ENCODE data around the gene GPM6B. TPM values are rescaled to one million over a fixed set of nuclear protein-coding genes. Genes with fewer than 3 reads are reported as not detected.

GPM6B gene
- total and polyA plus RNA-seq, 3 donors from 2014 or later = 5.4 to 10.2 (median 8.5) TPM

DNA sequence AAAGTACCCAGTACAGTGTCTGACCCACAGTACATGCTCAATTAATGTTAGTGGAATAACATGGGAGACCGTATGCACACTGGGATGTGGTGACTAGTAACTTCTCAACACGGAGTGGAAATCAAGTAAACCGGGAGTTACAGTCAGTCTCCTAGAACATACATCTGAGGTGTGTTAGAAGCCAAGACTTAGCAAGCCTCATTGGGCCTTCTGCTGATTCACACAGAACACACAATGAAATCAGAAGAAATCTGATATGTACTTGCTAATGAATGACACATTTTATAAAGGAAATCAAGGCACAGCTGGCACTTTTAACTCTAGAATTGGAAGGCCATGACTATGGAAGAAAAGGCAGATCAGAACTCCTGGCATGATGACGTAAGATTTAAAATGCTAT, 95.5 kb downstream of the GPM6B start:
- intact Hi-C loops (cut with DNase I; ENCODE audit: low total_unique reads) = no loop called here
- Histone ChIP-seq H3K27ac (no peak overlapping the region), H3K27me3 (no peaks in the 10 kb centered on the region), H3K36me3 (ENCODE audit: low read depth, missing control alignments) (no peaks in the 10 kb centered on the region), H3K9me3 (no peaks in the 10 kb centered on the region), H3K4me1 (no peaks in the 10 kb centered on the region), H3K4me3 (no peak overlapping the region)
- TF ChIP-seq POLR2A (IDR thresholded peaks at IDR 0.05) = no peak
- TF ChIP-seq, protein P1, sequence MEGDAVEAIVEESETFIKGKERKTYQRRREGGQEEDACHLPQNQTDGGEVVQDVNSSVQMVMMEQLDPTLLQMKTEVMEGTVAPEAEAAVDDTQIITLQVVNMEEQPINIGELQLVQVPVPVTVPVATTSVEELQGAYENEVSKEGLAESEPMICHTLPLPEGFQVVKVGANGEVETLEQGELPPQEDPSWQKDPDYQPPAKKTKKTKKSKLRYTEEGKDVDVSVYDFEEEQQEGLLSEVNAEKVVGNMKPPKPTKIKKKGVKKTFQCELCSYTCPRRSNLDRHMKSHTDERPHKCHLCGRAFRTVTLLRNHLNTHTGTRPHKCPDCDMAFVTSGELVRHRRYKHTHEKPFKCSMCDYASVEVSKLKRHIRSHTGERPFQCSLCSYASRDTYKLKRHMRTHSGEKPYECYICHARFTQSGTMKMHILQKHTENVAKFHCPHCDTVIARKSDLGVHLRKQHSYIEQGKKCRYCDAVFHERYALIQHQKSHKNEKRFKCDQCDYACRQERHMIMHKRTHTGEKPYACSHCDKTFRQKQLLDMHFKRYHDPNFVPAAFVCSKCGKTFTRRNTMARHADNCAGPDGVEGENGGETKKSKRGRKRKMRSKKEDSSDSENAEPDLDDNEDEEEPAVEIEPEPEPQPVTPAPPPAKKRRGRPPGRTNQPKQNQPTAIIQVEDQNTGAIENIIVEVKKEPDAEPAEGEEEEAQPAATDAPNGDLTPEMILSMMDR (IDR thresholded peaks at IDR 0.05) = no peak
- DNase-seq = no peak
- WGBS, 2 donors = 87 to 93% methylated on average over 4 of the region's 4 CpGs

Other genes with a start within 250 kb of the GPM6B start
- gene EGFL6, start 247.5 kb downstream of the GPM6B start, total RNA-seq = 1 to 10 TPM in 1 of 2 donors, under 1 TPM in 1; 0.56 to 1.7 TPM
- gene EGFL6, start 247.5 kb downstream of the GPM6B start, polyA plus RNA-seq (ENCODE audit: insufficient read depth, low read depth, low replicate concordance) = 2.1 TPM
- 1 to 10 TPM; 4.8 to 5.6 TPM for gene TCEANC, start 164.0 kb downstream of the GPM6B start, total RNA-seq
- gene TCEANC, start 164.0 kb downstream of the GPM6B start, polyA plus RNA-seq (ENCODE audit: insufficient read depth, low read depth, low replicate concordance) = 2.1 TPM
- gene RAB9A, start 128.0 kb downstream of the GPM6B start, total RNA-seq = 10 to 100 TPM; 12.9 to 13.1 TPM
- 13.2 TPM for gene RAB9A, start 128.0 kb downstream of the GPM6B start, polyA plus RNA-seq (ENCODE audit: insufficient read depth, low read depth, low replicate concordance)
- 1 to 10 TPM; 8.7 to 9.7 TPM for gene TRAPPC2, start 82.5 kb downstream of the GPM6B start, total RNA-seq
- 7.1 TPM for gene TRAPPC2, start 82.5 kb downstream of the GPM6B start, polyA plus RNA-seq (ENCODE audit: insufficient read depth, low read depth, low replicate concordance)
- 10 to 100 TPM; 36.3 to 39.7 TPM for gene OFD1, start 82.3 kb downstream of the GPM6B start, total RNA-seq
- gene OFD1, start 82.3 kb downstream of the GPM6B start, polyA plus RNA-seq (ENCODE audit: insufficient read depth, low read depth, low replicate concordance) = 11.5 TPM
- gene GEMIN8, start 212.8 kb upstream of the GPM6B start, total RNA-seq = 10 to 100 TPM; 19.9 to 23.6 TPM
- 15.9 TPM for gene GEMIN8, start 212.8 kb upstream of the GPM6B start, polyA plus RNA-seq (ENCODE audit: insufficient read depth, low read depth, low replicate concordance)